Measurements from ENCODE around the gene TK2. TPM values are rescaled to one million over a fixed set of nuclear protein-coding genes. Genes with fewer than 3 reads are reported as not detected.

Gene TK2
- total and polyA plus RNA-seq, 4 donors: 10.5 to 31.9 (median 21.0) TPM

DNA sequence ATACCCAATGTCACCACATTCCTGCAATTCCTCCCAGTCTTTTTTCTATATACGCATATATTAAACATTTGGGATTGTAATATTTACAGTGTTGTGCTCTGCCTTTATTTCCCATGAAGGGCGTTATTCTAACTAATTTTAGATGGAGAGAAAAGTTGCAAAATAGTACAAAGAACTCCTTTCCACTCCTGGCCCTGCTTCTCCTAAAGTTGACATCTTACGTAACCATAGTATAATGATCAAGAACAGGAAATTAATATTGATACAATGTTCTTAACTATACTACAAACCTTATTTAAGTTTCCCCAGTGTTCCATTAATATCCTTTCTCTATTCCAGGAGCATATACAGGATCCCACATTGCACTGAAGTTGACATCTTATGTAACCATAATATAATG lies 46.3 kb downstream of the TK2 start (continued):
- TF ChIP-seq, protein P1, sequence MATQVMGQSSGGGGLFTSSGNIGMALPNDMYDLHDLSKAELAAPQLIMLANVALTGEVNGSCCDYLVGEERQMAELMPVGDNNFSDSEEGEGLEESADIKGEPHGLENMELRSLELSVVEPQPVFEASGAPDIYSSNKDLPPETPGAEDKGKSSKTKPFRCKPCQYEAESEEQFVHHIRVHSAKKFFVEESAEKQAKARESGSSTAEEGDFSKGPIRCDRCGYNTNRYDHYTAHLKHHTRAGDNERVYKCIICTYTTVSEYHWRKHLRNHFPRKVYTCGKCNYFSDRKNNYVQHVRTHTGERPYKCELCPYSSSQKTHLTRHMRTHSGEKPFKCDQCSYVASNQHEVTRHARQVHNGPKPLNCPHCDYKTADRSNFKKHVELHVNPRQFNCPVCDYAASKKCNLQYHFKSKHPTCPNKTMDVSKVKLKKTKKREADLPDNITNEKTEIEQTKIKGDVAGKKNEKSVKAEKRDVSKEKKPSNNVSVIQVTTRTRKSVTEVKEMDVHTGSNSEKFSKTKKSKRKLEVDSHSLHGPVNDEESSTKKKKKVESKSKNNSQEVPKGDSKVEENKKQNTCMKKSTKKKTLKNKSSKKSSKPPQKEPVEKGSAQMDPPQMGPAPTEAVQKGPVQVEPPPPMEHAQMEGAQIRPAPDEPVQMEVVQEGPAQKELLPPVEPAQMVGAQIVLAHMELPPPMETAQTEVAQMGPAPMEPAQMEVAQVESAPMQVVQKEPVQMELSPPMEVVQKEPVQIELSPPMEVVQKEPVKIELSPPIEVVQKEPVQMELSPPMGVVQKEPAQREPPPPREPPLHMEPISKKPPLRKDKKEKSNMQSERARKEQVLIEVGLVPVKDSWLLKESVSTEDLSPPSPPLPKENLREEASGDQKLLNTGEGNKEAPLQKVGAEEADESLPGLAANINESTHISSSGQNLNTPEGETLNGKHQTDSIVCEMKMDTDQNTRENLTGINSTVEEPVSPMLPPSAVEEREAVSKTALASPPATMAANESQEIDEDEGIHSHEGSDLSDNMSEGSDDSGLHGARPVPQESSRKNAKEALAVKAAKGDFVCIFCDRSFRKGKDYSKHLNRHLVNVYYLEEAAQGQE (IDR thresholded peaks at IDR 0.05): no peak
- TF ChIP-seq FOXA1 (IDR thresholded peaks at IDR 0.05): no peak
- TF ChIP-seq SP1 (IDR thresholded peaks at IDR 0.05): no peak
- TF ChIP-seq NR2F2 (IDR thresholded peaks at IDR 0.05): no peak
- TF ChIP-seq HNF4A (conservative IDR thresholded peaks at IDR 0.05): peak; percentile 43 to 63
- peak in 1 of 2 donors; percentile 5 for TF ChIP-seq RAD21 (IDR thresholded peaks at IDR 0.05)
- TF ChIP-seq GABPA (IDR thresholded peaks at IDR 0.05 in 1 of 2, conservative IDR thresholded peaks at IDR 0.05 in 1 of 2): no peak
- no peak for TF ChIP-seq TAF1 (conservative IDR thresholded peaks at IDR 0.05)
- TF ChIP-seq, protein P2, sequence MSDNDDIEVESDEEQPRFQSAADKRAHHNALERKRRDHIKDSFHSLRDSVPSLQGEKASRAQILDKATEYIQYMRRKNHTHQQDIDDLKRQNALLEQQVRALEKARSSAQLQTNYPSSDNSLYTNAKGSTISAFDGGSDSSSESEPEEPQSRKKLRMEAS (IDR thresholded peaks at IDR 0.05): no peak
- TF ChIP-seq YY1 (IDR thresholded peaks at IDR 0.05): no peak
- no peak for TF ChIP-seq HNF4G (IDR thresholded peaks at IDR 0.05)
- TF ChIP-seq RXRA (IDR thresholded peaks at IDR 0.05): peak; percentile 26 to 56
- no peak for TF ChIP-seq EGR1 (IDR thresholded peaks at IDR 0.05; ENCODE audit: low read depth in 2 of 2)

DNA sequence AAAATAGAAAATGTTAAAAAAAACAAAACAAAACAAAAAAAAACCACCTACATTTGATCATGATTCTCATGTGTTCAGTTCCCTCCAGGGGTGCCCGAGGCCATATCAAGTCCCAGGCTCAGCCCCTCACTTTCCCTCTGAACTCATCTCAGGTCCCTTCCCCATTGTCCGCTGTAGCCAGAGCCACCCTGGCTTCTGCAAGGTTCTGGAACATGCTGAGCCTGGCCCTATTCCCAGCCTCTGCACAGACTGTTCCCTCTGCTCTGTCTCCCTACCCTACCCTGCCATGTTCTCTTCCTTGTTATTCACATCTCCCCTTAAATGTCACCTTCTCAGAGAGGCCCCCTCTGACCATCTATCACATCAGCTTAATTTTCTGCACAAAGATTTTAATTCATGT lies 46.9 kb downstream of the TK2 start:
- Histone ChIP-seq H3K4me3 (ENCODE audit: low read depth in 1 of 3, low read length in 3 of 3) (no peak overlapping the region), H3K36me3 (ENCODE audit: control insufficient read depth in 4 of 4, insufficient read depth in 3 of 4, low read depth in 1 of 4, low read length in 3 of 4) (no peaks in the 10 kb centered on the region), H3K27me3 (ENCODE audit: control insufficient read depth in 4 of 4, insufficient read depth in 4 of 4, low read length in 3 of 4) (no peaks in the 10 kb centered on the region), H3K9me3 (ENCODE audit: control insufficient read depth in 4 of 4, low read length in 3 of 4) (no peaks in the 10 kb centered on the region), H3K27ac (ENCODE audit: low read depth in 1 of 2, low read length in 2 of 2) (peak overlapping the region; percentile 50 to 91), H3K9ac (ENCODE audit: low read depth in 1 of 2, low read length in 2 of 2) (no peak overlapping the region), H3K4me1 (ENCODE audit: control insufficient read depth in 4 of 4, insufficient read depth in 4 of 4, low read length in 3 of 4) (peaks cover 3 to 19% (median 12%) of the 10 kb centered on the region in 4 donors)
- TF ChIP-seq, protein P1 (IDR thresholded peaks at IDR 0.05): no peak
- TF ChIP-seq YY1 (IDR thresholded peaks at IDR 0.05): peak; percentile 68
- TF ChIP-seq, protein P3, sequence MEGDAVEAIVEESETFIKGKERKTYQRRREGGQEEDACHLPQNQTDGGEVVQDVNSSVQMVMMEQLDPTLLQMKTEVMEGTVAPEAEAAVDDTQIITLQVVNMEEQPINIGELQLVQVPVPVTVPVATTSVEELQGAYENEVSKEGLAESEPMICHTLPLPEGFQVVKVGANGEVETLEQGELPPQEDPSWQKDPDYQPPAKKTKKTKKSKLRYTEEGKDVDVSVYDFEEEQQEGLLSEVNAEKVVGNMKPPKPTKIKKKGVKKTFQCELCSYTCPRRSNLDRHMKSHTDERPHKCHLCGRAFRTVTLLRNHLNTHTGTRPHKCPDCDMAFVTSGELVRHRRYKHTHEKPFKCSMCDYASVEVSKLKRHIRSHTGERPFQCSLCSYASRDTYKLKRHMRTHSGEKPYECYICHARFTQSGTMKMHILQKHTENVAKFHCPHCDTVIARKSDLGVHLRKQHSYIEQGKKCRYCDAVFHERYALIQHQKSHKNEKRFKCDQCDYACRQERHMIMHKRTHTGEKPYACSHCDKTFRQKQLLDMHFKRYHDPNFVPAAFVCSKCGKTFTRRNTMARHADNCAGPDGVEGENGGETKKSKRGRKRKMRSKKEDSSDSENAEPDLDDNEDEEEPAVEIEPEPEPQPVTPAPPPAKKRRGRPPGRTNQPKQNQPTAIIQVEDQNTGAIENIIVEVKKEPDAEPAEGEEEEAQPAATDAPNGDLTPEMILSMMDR (IDR thresholded peaks at IDR 0.05; ENCODE audit: low read depth, low read length, missing input control): no peak
- DNase-seq (ENCODE audit: low spot score): no peak
- WGBS: 47% methylated on average over 2 of the region's 2 CpGs

Data from liver (tissue), 9 donors.